T-helper 17 cell (primary cell): ENCODE results near the gene TARBP1. TPM values are rescaled to one million over a fixed set of nuclear protein-coding genes. Genes with fewer than 3 reads are reported as not detected.

Experiments
- ATAC-seq: fragments of 150-1000 bp; cut with Tn5 transposase; 2 replicates; pipeline ENCODE4 v1.10.0; 2021; ENCODE audit warnings: mild to moderate bottlenecking, moderate library complexity
- DNase-seq, 3 donors: peaks; one replicate each; pipeline versions ENCODE4 v3.0.0 to v3.0.0-alpha.2; 2020 to 2021
- H3K9me3 ChIP-seq: one replicate; pipeline ENCODE4 v1.7.0; 2013; ENCODE audit warnings: low read length, mild to moderate bottlenecking; ENCODE audit not compliant: control insufficient read depth, poor library complexity, severe bottlenecking
- H3K27ac Mint-ChIP-seq: one replicate; pipeline ENCODE4 v1.8.0; 2022; ENCODE audit warnings: mild to moderate bottlenecking, moderate library complexity, mixed read lengths
- H3K27me3 Mint-ChIP-seq: one replicate; pipeline ENCODE4 v1.8.0; 2022; ENCODE audit warnings: mixed read lengths
- H3K36me3 Mint-ChIP-seq: one replicate; pipeline ENCODE4 v1.8.0; 2022; ENCODE audit warnings: low read depth, mixed read lengths
- H3K4me1 Mint-ChIP-seq: one replicate; pipeline ENCODE4 v1.8.0; 2022; ENCODE audit warnings: mild to moderate bottlenecking, mixed read lengths
- H3K4me3 Mint-ChIP-seq: one replicate; pipeline ENCODE4 v1.8.0; 2022; ENCODE audit warnings: mild to moderate bottlenecking, moderate library complexity, mixed read lengths
- total RNA-seq, 4 donors: library from RNA in 2 of 4; stranded (reverse) in 2 of 4; gene quantifications; one replicate each; pipeline ENCODE4 v1.2.3 and lab custom pipeline; 2022 to 2026

TARBP1 gene
- total RNA-seq, 2 donors from 2014 or later: 31.7 to 33.8 TPM

- no peak for ATAC-seq
- Mint-ChIP-seq H3K27ac (no peak overlapping the region), H3K36me3 (peaks cover 15% of the 10 kb centered on the region)
Observed at GRCh38 chr1:234434706-234435105, 44.3 kb downstream of the TARBP1 start.

DNA sequence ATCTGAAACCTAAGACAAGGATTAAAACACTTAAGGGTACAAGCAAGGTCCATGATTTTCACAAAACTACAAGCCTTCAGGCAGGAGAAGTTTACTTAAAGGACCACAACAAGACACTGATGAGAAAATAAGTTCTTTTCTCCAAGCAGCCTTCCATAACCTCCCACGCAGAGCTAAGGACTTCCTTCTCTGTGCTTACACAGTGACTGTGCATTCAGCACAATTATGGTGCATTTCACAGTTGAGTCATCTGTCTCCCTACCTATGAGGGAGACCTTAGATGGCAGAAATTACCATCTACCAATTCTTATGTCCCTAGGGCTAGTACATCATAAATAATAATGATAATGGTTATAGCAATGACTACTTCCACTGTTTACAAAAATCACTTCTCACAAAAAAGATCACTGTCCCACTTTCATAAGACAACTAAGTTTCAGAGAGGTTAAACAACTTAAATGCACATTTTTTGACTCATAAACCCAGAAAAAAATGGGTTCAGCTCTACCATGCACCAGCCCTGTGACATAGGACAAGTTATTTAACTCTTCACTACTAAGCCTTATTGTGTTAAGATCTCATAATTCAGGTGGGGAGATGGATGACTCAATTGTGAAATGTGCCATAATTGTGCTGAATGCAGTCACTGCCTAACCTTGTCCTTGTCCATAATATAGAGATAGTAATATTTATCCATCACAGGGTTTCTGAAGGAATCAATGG, 45.3 kb downstream of the TARBP1 start:
- Mint-ChIP-seq H3K27me3 (no peaks in the 10 kb centered on the region), H3K27ac (no peak overlapping the region), H3K4me3 (no peak overlapping the region), H3K36me3 (peaks cover 15% of the 10 kb centered on the region), H3K4me1 (peaks cover 9% of the 10 kb centered on the region)
- ATAC-seq (no peak), DNase-seq (no peak)
- H3K9me3 ChIP-seq: no peaks in the 10 kb centered on the region

More at GRCh38 chr1:234434706-234435105, 44.3 kb downstream of the TARBP1 start:
- DNase-seq: no peak
- H3K27me3 Mint-ChIP-seq: no peaks in the 10 kb centered on the region
- peaks cover 9% of the 10 kb centered on the region for H3K4me1 Mint-ChIP-seq
- H3K4me3 Mint-ChIP-seq: no peak overlapping the region
- no peaks in the 10 kb centered on the region for H3K9me3 ChIP-seq

GRCh38 chr1:234431255-234431654, 47.7 kb downstream of the TARBP1 start:
- H3K9me3 ChIP-seq: no peaks in the 10 kb centered on the region
- ATAC-seq (no peak), DNase-seq (no peak)
- no peak overlapping the region for H3K4me3 Mint-ChIP-seq
- peaks cover 9% of the 10 kb centered on the region for H3K4me1 Mint-ChIP-seq
- no peak overlapping the region for H3K27ac Mint-ChIP-seq
- no peaks in the 10 kb centered on the region for H3K27me3 Mint-ChIP-seq
- peaks cover 12% of the 10 kb centered on the region for H3K36me3 Mint-ChIP-seq

GRCh38 chr1:234430691-234431090, 48.3 kb downstream of the TARBP1 start:
- Mint-ChIP-seq H3K27ac (no peak overlapping the region), H3K4me3 (no peak overlapping the region), H3K36me3 (peaks cover 12% of the 10 kb centered on the region), H3K27me3 (no peaks in the 10 kb centered on the region), H3K4me1 (peaks cover 9% of the 10 kb centered on the region)
- H3K9me3 ChIP-seq: no peaks in the 10 kb centered on the region
- DNase-seq (no peak), ATAC-seq (no peak)

DNA sequence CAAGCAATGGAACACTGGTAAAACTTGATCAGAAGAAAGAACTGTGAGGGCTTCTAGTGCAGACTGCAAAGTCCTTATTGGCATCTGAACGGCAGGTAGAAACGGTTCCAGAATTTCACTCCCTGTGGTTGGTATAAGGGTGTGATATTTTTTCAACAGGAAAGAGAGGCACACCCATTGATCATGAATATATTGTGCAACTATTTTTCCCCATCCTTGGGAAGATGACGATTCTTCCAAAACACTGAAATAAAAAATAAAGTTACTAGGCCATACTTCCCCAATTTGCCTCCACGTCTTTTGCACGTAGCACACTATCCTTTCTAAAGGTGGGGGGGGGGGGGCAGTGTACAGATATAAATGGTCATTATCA, 49.6 kb downstream of the TARBP1 start:
- Mint-ChIP-seq H3K4me1 (peaks cover 5% of the 10 kb centered on the region), H3K27me3 (no peaks in the 10 kb centered on the region), H3K36me3 (peaks cover 7% of the 10 kb centered on the region), H3K4me3 (no peak overlapping the region), H3K27ac (peak overlapping the region; percentile 11)
- no peak for ATAC-seq
- no peaks in the 10 kb centered on the region for H3K9me3 ChIP-seq
- DNase-seq: no peak

- Mint-ChIP-seq H3K36me3 (peaks cover 8% of the 10 kb centered on the region), H3K27ac (no peak overlapping the region), H3K4me1 (peaks cover 2% of the 10 kb centered on the region), H3K27me3 (no peaks in the 10 kb centered on the region), H3K4me3 (no peak overlapping the region)
- no peak for DNase-seq
- no peak for ATAC-seq
- no peaks in the 10 kb centered on the region for H3K9me3 ChIP-seq
Observed at GRCh38 chr1:234427950-234428646, 50.9 kb downstream of the TARBP1 start.

DNA sequence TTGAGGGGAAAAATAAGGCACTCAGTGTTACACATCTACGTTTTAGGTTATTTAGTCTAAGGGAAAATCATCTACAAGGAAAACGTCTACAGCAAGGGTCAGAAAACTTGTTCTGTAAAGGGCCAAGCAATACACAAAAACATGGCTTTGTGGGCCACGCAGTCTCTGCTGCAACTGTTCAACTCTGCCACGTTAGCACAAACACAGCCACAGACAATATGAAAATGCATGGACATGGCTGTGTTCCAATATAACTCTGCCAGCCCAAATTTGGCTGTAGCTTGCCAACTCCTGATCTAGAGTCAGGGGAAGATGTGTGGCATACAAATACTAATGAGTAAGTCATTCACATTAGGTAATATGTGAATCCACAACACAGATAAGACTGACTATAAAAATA, 65.0 kb downstream of the TARBP1 start:
- DNase-seq: no peak
- H3K27me3 Mint-ChIP-seq: no peaks in the 10 kb centered on the region
- H3K4me3 Mint-ChIP-seq: no peak overlapping the region
- ATAC-seq: no peak
- H3K36me3 Mint-ChIP-seq: peaks cover 12% of the 10 kb centered on the region
- peaks cover 7% of the 10 kb centered on the region for H3K4me1 Mint-ChIP-seq
- no peaks in the 10 kb centered on the region for H3K9me3 ChIP-seq
- H3K27ac Mint-ChIP-seq: no peak overlapping the region

GRCh38 chr1:234413485-234413884, 65.5 kb downstream of the TARBP1 start:
- Mint-ChIP-seq H3K4me3 (no peak overlapping the region), H3K27me3 (no peaks in the 10 kb centered on the region), H3K36me3 (peaks cover 12% of the 10 kb centered on the region), H3K4me1 (peaks cover 11% of the 10 kb centered on the region), H3K27ac (no peak overlapping the region)
- DNase-seq (no peak), ATAC-seq (no peak)
- H3K9me3 ChIP-seq: no peaks in the 10 kb centered on the region

DNA sequence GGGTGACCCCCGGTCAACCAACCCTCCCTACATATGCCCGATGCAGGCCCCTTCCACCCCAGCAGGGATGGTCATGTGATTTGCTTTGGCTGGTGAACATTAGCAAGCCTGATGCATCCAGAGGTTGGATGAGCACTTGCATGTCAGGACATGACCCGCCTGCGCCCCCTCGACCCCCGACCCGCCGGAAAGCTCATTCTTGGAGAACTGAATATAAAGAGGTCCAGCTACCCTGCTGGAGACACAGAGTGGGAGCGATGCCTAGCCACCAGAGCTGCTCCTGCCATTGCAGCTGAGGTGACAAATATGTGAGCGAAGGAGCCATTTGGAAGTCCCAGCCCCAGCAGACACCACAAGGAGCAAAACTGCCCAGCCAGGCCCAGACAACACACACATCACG, 66.1 kb downstream of the TARBP1 start:
- no peaks in the 10 kb centered on the region for H3K9me3 ChIP-seq
- no peak for ATAC-seq
- peaks cover 15% of the 10 kb centered on the region for H3K4me1 Mint-ChIP-seq
- H3K4me3 Mint-ChIP-seq: no peak overlapping the region
- peaks cover 12% of the 10 kb centered on the region for H3K36me3 Mint-ChIP-seq
- H3K27ac Mint-ChIP-seq: peak overlapping the region; percentile 79
- DNase-seq: no peak
- H3K27me3 Mint-ChIP-seq: no peaks in the 10 kb centered on the region

GRCh38 chr1:234409328-234409727, 69.7 kb downstream of the TARBP1 start:
- Mint-ChIP-seq H3K4me3 (peak overlapping the region; percentile 86), H3K27ac (peak overlapping the region; percentile 98), H3K27me3 (no peaks in the 10 kb centered on the region), H3K4me1 (peaks cover 20% of the 10 kb centered on the region), H3K36me3 (peaks cover 5% of the 10 kb centered on the region)
- DNase-seq (no peak), ATAC-seq (peak; percentile 76)
- H3K9me3 ChIP-seq: no peaks in the 10 kb centered on the region

DNA sequence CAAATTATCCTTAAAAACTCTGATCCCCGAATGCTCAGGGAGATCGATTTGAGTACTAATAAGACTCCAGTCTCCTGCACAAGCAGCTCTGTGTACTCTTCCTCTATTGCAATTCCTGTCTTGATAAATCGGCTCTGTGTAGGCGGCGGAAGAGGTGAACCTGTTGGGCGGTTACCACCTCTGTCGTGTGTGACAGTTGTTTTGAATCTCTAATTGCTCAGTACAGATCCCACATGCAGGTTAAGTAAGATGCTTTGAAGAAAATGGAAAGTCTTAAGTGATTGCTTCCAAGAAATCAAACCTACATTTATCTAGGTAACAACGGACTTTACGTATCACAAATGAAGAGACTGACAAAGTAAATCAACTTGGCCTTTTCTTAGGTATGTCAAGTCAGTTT, 70.2 kb downstream of the TARBP1 start:
- Mint-ChIP-seq H3K36me3 (peaks cover 4% of the 10 kb centered on the region), H3K27ac (peak overlapping the region; percentile 98), H3K4me1 (peaks cover 19% of the 10 kb centered on the region), H3K27me3 (no peaks in the 10 kb centered on the region), H3K4me3 (peak overlapping the region; percentile 86)
- peak in 2 of 3 donors; percentile 27 to 31 for DNase-seq
- no peaks in the 10 kb centered on the region for H3K9me3 ChIP-seq
- peak; percentile 95 for ATAC-seq

- Mint-ChIP-seq H3K27ac (peak overlapping the region; percentile 98), H3K4me1 (peaks cover 25% of the 10 kb centered on the region), H3K27me3 (no peaks in the 10 kb centered on the region), H3K36me3 (peaks cover 2% of the 10 kb centered on the region), H3K4me3 (no peak overlapping the region)
- DNase-seq (no peak), ATAC-seq (no peak)
- H3K9me3 ChIP-seq: no peaks in the 10 kb centered on the region
Observed at GRCh38 chr1:234406871-234407270, 72.1 kb downstream of the TARBP1 start.

- ATAC-seq (no peak), DNase-seq (no peak)
- H3K27ac Mint-ChIP-seq: peak overlapping the region; percentile 49
- H3K9me3 ChIP-seq: no peaks in the 10 kb centered on the region
- H3K4me1 Mint-ChIP-seq: peaks cover 37% of the 10 kb centered on the region
- H3K36me3 Mint-ChIP-seq: no peaks in the 10 kb centered on the region
- no peak overlapping the region for H3K4me3 Mint-ChIP-seq
- H3K27me3 Mint-ChIP-seq: no peaks in the 10 kb centered on the region
Observed at GRCh38 chr1:234405676-234406075, 73.3 kb downstream of the TARBP1 start.

DNA sequence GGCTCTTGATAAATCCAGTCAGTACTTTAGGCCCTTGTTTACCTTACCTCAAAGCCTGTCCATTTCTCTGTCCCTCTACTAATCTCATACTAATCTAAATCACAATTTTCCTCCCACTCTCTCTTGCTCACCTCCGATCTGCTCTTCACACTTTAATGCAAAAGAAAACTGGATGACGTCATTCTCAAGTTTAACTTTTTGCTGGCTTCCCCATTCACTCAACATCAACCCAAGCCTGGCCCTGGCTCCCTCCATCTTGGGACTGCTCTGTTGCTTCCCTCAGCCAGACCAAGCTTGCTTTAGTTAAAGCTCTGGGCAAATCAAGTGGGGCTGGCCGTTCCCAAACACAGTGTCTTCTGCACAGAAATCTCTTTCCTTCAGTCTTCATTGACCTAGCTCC, 76.0 kb downstream of the TARBP1 start:
- Mint-ChIP-seq H3K4me3 (no peak overlapping the region), H3K4me1 (peaks cover 39% of the 10 kb centered on the region), H3K36me3 (no peaks in the 10 kb centered on the region), H3K27ac (peak overlapping the region; percentile 81), H3K27me3 (no peaks in the 10 kb centered on the region)
- DNase-seq: no peak
- H3K9me3 ChIP-seq: no peaks in the 10 kb centered on the region
- no peak for ATAC-seq
